GM12892 (cell line): ENCODE measurements around the gene KLHL3.

Experiments
- POLR2A ChIP-seq: IDR thresholded peaks from 2 replicates; pipeline ENCODE4 v1.6.1; 2011; ENCODE audit warnings: low read depth, low read length, control low read depth
- TAF1 ChIP-seq: IDR thresholded peaks from 2 replicates; pipeline ENCODE4 v1.6.1; 2011; ENCODE audit warnings: low read depth, mild to moderate bottlenecking, control low read depth, low read length, borderline replicate concordance

GRCh38 chr5:137761566-137761965 is 25.7 kb upstream of the KLHL3 start:
- TF ChIP-seq POLR2A = no peak
- no peak for TF ChIP-seq TAF1
